Panc1 (cell line): ENCODE results near the gene SSBP2. TPM values are rescaled to one million over a fixed set of nuclear protein-coding genes. Genes with fewer than 3 reads are reported as not detected.

ENCODE experiments used
- ATAC-seq: fragments of 200-7000 bp; cut with Tn5 transposase; 2 replicates; pipeline ENCODE4 v1.9.1; 2020; ENCODE audit warnings: mild to moderate bottlenecking, moderate library complexity
- BruUV-seq: library from RNA; stranded (reverse); fragments of 400-500 nt; replicated peaks from 2 replicates; lab custom pipeline; 2021; lab: Mats Ljungman, UMichigan
- CTCF ChIA-PET: fragments of 300-600 bp; sonication (Branson Sonifier 250); formaldehyde crosslinking; loops from one replicate; lab custom pipeline; 2022; ENCODE audit warnings: antibody characterized with exemption; lab: Charles Lee
- POLR2A ChIA-PET: fragments of 300-600 bp; sonication (Branson Sonifier 250); formaldehyde crosslinking; loops from one replicate; lab custom pipeline; 2022; ENCODE audit warnings: antibody characterized with exemption; lab: Charles Lee
- DNase-seq: peaks from one replicate; pipeline ENCODE4 v3.0.0-alpha.2; 2010; ENCODE audit warnings: low read depth, low spot score
- H3K27ac ChIP-seq: 2 replicates; pipeline ENCODE4 v1.5.1; 2011; ENCODE audit warnings: mild to moderate bottlenecking, low read length, inconsistent platforms
- H3K27me3 ChIP-seq: fragments of 200-500 bp; sonication (Bioruptor generic); 2 replicates; pipeline ENCODE4 v1.6.0; 2014; ENCODE audit warnings: low read length, inconsistent platforms; ENCODE audit not compliant: control insufficient read depth, insufficient read depth
- H3K36me3 ChIP-seq: fragments of 200-500 bp; sonication (Bioruptor generic); 2 replicates; pipeline ENCODE4 v1.5.1; 2014; ENCODE audit warnings: inconsistent platforms, mild to moderate bottlenecking, low read length, moderate library complexity; ENCODE audit not compliant: control insufficient read depth, insufficient read depth
- H3K4me1 ChIP-seq: 2 replicates; pipeline ENCODE4 v1.5.1; 2011; ENCODE audit warnings: inconsistent platforms, mild to moderate bottlenecking, low read length, moderate library complexity; ENCODE audit not compliant: control insufficient read depth, insufficient read depth
- H3K4me3 ChIP-seq, 2 experiments: 2 replicates each; pipeline ENCODE4 v1.5.1; 2011 to 2012; ENCODE audit warnings: low read depth in 2 of 2, low read length in 2 of 2, mild to moderate bottlenecking in 2 of 2, inconsistent platforms in 1 of 2, moderate library complexity in 1 of 2
- H3K9me3 ChIP-seq: fragments of 200-500 bp; sonication (Bioruptor generic); 2 replicates; pipeline ENCODE4 v1.5.1; 2014; ENCODE audit warnings: low read depth, mild to moderate bottlenecking, inconsistent platforms, low read length, moderate library complexity; ENCODE audit not compliant: control insufficient read depth, insufficient read depth
- CTCF ChIP-seq: fragments of 450-650 bp; IDR thresholded peaks from 2 replicates; pipeline ENCODE4 v1.5.1; 2017; ENCODE audit warnings: mild to moderate bottlenecking
- POLR2AphosphoS5 ChIP-seq: IDR thresholded peaks from 2 replicates; pipeline ENCODE4 v1.6.1; 2012; ENCODE audit warnings: mild to moderate bottlenecking, low read depth, low read length, moderate library complexity
- SIN3A ChIP-seq: IDR thresholded peaks from 2 replicates; pipeline ENCODE4 v1.6.1; 2012; ENCODE audit warnings: low read depth, mild to moderate bottlenecking, low read length, moderate library complexity, borderline replicate concordance; ENCODE audit not compliant: insufficient read depth
- TCF7L2 ChIP-seq: IDR thresholded peaks from 2 replicates; pipeline ENCODE4 v1.6.1; 2011; ENCODE audit warnings: mild to moderate bottlenecking, low read depth, low read length, inconsistent platforms
- in situ Hi-C: cut with HindIII; loops from 2 replicates; pipeline ENCODE4 v1.10.0; 2016; ENCODE audit warnings: low sequenced_read_pairs, low pct_unique_long_range_greater_than_20kb
- intact Hi-C: fragments of 100-400 bp; cut with micrococcal nuclease; formaldehyde crosslinking; loops from one replicate; pipeline ENCODE4 v1.10.0; 2022; ENCODE audit not compliant: unreplicated experiment
- total RNA-seq: library from RNA; stranded (reverse); gene quantifications from one replicate; pipeline ENCODE4 v1.2.1, GENCODE V29; 2021; ENCODE audit not compliant: unreplicated experiment
- TF ChIP-seq, protein P1 (sequence below), 2 experiments: IDR thresholded peaks; 2 replicates each; pipeline ENCODE4 v1.6.1; 2011 to 2012; ENCODE audit warnings: low read depth in 2 of 2, control low read depth in 1 of 2, low read length in 1 of 2, mild to moderate bottlenecking in 1 of 2, moderate library complexity in 1 of 2; ENCODE audit not compliant: insufficient read depth in 1 of 2

The SSBP2 gene
- total RNA-seq, 1 experiment from 2014 or later, result 16.3 TPM

DNA sequence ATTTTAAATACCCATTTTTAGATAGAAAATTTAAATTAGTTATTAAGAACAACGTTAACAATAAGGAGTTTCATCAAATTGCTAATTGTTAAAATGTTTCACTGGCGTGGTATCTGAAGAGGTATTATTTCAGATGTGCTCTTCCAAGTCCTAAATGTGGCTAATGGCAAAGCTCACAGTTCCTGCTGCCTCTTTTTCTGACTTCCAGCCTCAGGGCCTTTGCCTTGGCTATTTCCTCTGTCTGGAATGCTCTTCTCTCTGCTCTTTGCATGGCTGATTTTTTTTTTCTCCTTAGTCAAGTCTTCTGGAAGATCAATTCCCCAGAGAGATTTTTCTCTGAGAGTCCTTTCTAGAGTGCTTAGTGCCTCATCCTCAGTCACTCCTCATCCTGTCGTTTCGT is 9.6 kb upstream of the SSBP2 start:
- CTCF ChIA-PET, result no interaction called here
- intact Hi-C loops, result no loop called here
- TF ChIP-seq POLR2AphosphoS5 (no peak), CTCF (no peak), TCF7L2 (no peak), SIN3A (no peak)
- POLR2A ChIA-PET, result no interaction called here
- DNase-seq, result no peak
- Histone ChIP-seq H3K27ac (no peak overlapping the region), H3K4me3 (no peak overlapping the region), H3K9me3 (no peaks in the 10 kb centered on the region), H3K27me3 (no peaks in the 10 kb centered on the region), H3K36me3 (no peaks in the 10 kb centered on the region), H3K4me1 (peaks cover 3% of the 10 kb centered on the region; the same call in 1 of the 2 replicates)
- in situ Hi-C loops, result no loop called here
- ATAC-seq, result no peak
- BruUV-seq, result no TSS peak

DNA sequence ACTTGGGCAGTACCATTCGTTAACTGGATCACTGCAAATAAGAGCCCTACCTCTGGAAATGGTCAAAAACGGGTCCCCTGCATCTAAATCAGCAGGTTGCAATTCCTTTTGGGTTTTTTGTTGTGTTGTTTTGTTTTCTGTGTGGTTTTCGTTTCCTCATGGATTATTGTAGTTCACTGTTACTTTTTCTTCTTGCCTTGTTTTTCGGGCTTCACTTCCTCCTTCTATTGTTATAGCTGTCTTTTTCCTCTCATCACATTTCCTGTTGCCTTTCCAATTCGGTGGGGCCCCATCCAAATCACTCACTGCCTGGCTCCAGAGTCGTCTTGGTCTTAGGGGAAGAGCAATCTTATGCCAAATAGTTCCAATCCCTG is 8.7 kb upstream of the SSBP2 start:
- BruUV-seq, result no TSS peak
- TF ChIP-seq TCF7L2 (no peak), CTCF (no peak), SIN3A (no peak), POLR2AphosphoS5 (no peak)
- TF ChIP-seq, protein P1, sequence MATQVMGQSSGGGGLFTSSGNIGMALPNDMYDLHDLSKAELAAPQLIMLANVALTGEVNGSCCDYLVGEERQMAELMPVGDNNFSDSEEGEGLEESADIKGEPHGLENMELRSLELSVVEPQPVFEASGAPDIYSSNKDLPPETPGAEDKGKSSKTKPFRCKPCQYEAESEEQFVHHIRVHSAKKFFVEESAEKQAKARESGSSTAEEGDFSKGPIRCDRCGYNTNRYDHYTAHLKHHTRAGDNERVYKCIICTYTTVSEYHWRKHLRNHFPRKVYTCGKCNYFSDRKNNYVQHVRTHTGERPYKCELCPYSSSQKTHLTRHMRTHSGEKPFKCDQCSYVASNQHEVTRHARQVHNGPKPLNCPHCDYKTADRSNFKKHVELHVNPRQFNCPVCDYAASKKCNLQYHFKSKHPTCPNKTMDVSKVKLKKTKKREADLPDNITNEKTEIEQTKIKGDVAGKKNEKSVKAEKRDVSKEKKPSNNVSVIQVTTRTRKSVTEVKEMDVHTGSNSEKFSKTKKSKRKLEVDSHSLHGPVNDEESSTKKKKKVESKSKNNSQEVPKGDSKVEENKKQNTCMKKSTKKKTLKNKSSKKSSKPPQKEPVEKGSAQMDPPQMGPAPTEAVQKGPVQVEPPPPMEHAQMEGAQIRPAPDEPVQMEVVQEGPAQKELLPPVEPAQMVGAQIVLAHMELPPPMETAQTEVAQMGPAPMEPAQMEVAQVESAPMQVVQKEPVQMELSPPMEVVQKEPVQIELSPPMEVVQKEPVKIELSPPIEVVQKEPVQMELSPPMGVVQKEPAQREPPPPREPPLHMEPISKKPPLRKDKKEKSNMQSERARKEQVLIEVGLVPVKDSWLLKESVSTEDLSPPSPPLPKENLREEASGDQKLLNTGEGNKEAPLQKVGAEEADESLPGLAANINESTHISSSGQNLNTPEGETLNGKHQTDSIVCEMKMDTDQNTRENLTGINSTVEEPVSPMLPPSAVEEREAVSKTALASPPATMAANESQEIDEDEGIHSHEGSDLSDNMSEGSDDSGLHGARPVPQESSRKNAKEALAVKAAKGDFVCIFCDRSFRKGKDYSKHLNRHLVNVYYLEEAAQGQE (IDR thresholded peaks at IDR 0.05; ENCODE audit: insufficient read depth in 1 of 2, low read depth in 2 of 2, low read length in 1 of 2), result no peak
- H3K9me3 ChIP-seq, result no peaks in the 10 kb centered on the region
- no peaks in the 10 kb centered on the region for H3K36me3 ChIP-seq
- no peaks in the 10 kb centered on the region for H3K27me3 ChIP-seq
- in situ Hi-C loops (no loop called here), intact Hi-C loops (loop anchor here (10.0 kb wide), 2 partner anchors 205 to 465 kb away; no protein-coding TSS in a partner anchor)
- POLR2A ChIA-PET, result no interaction called here
- H3K4me1 ChIP-seq, result peaks cover 6% of the 10 kb centered on the region
- CTCF ChIA-PET, result no interaction called here
- H3K27ac ChIP-seq, result no peak overlapping the region
- ATAC-seq, result no peak
- H3K4me3 ChIP-seq, result no peak overlapping the region
- no peak for DNase-seq
